Measurements from ENCODE around the gene DAAM1. TPM values are rescaled to one million over a fixed set of nuclear protein-coding genes. Genes with fewer than 3 reads are reported as not detected.

Gene DAAM1
- polyA plus RNA-seq, 1 donor from 2014 or later, result 161 TPM

GRCh38 chr14:59293935-59294661, 105.6 kb downstream of the DAAM1 start:
- Histone ChIP-seq H3K79me2 (replicated peaks; ENCODE audit: insufficient read depth, low read length) (no peaks in the 10 kb centered on the region), H4K20me1 (ENCODE audit: insufficient read depth) (no peaks in the 10 kb centered on the region), H3K27ac (ENCODE audit: low read length) (no peak overlapping the region), H3K9me3 (ENCODE audit: low read length) (no peaks in the 10 kb centered on the region), H2AFZ (ENCODE audit: low read depth, low read length) (no peak overlapping the region), H3F3A (ENCODE audit: insufficient read depth, low read length, poor library complexity, severe bottlenecking) (no peaks in the 10 kb centered on the region), H3K27me3 (ENCODE audit: insufficient read depth, low read depth, low read length) (no peaks in the 10 kb centered on the region), H3K4me3 (ENCODE audit: low read length) (no peak overlapping the region), H3K9me2 (ENCODE audit: insufficient read depth, low read length) (no peaks in the 10 kb centered on the region), H3K9ac (ENCODE audit: low read length) (no peak overlapping the region), H3K36me3 (ENCODE audit: insufficient read depth, low read length) (peaks cover 13% of the 10 kb centered on the region), H3K4me2 (ENCODE audit: low read length) (no peak overlapping the region)
- TF ChIP-seq MXI1 (conservative IDR thresholded peaks at IDR 0.05; ENCODE audit: poor library complexity, severe bottlenecking), result no peak
- no peak for TF ChIP-seq SMC3 (conservative IDR thresholded peaks at IDR 0.05; ENCODE audit: poor library complexity)

- Histone ChIP-seq H3K9me3 (ENCODE audit: low read length) (no peaks in the 10 kb centered on the region), H3K9me2 (ENCODE audit: insufficient read depth, low read length) (no peaks in the 10 kb centered on the region), H3K9ac (ENCODE audit: low read length) (no peak overlapping the region), H3K27ac (ENCODE audit: low read length) (no peak overlapping the region), H3K27me3 (ENCODE audit: insufficient read depth, low read depth, low read length) (no peaks in the 10 kb centered on the region), H2AFZ (ENCODE audit: low read depth, low read length) (no peak overlapping the region), H3K36me3 (ENCODE audit: insufficient read depth, low read length) (peaks cover 13% of the 10 kb centered on the region), H3K79me2 (replicated peaks; ENCODE audit: insufficient read depth, low read length) (no peaks in the 10 kb centered on the region), H3K4me3 (ENCODE audit: low read length) (no peak overlapping the region), H4K20me1 (ENCODE audit: insufficient read depth) (no peaks in the 10 kb centered on the region), H3F3A (ENCODE audit: insufficient read depth, low read length, poor library complexity, severe bottlenecking) (no peaks in the 10 kb centered on the region), H3K4me2 (ENCODE audit: low read length) (no peak overlapping the region)
- TF ChIP-seq POLR2AphosphoS5 (IDR thresholded peaks at IDR 0.05) (no peak), TAF1 (IDR thresholded peaks at IDR 0.05; ENCODE audit: low read depth) (no peak)
Observed at GRCh38 chr14:59294662-59294992, 106.2 kb downstream of the DAAM1 start.

GRCh38 chr14:59295951-59296350, 107.5 kb downstream of the DAAM1 start:
- Histone ChIP-seq H4K20me1 (ENCODE audit: insufficient read depth) (peaks cover 4% of the 10 kb centered on the region), H3K27ac (ENCODE audit: low read length) (no peak overlapping the region), H3K9ac (ENCODE audit: low read length) (no peak overlapping the region), H3F3A (ENCODE audit: insufficient read depth, low read length, poor library complexity, severe bottlenecking) (no peaks in the 10 kb centered on the region), H3K4me2 (ENCODE audit: low read length) (no peak overlapping the region), H3K4me3 (ENCODE audit: low read length) (no peak overlapping the region), H3K27me3 (ENCODE audit: insufficient read depth, low read depth, low read length) (no peaks in the 10 kb centered on the region), H3K36me3 (ENCODE audit: insufficient read depth, low read length) (peaks cover 13% of the 10 kb centered on the region), H2AFZ (ENCODE audit: low read depth, low read length) (no peak overlapping the region), H3K79me2 (replicated peaks; ENCODE audit: insufficient read depth, low read length) (no peaks in the 10 kb centered on the region), H3K9me3 (ENCODE audit: low read length) (no peaks in the 10 kb centered on the region), H3K9me2 (ENCODE audit: insufficient read depth, low read length) (no peaks in the 10 kb centered on the region)
- TF ChIP-seq RAD21 (conservative IDR thresholded peaks at IDR 0.05), result no peak

GRCh38 chr14:59296508-59296907, 108.0 kb downstream of the DAAM1 start:
- H3K27me3 ChIP-seq (ENCODE audit: insufficient read depth, low read depth, low read length), result no peaks in the 10 kb centered on the region
- H3K9me3 ChIP-seq (ENCODE audit: low read length), result no peaks in the 10 kb centered on the region
- no peak overlapping the region for H3K27ac ChIP-seq (ENCODE audit: low read length)
- no peak overlapping the region for H3K4me2 ChIP-seq (ENCODE audit: low read length)
- H3F3A ChIP-seq (ENCODE audit: insufficient read depth, low read length, poor library complexity, severe bottlenecking), result no peaks in the 10 kb centered on the region
- no peak overlapping the region for H2AFZ ChIP-seq (ENCODE audit: low read depth, low read length)
- H4K20me1 ChIP-seq (ENCODE audit: insufficient read depth), result peaks cover 4% of the 10 kb centered on the region
- H3K4me3 ChIP-seq (ENCODE audit: low read length), result no peak overlapping the region
- TF ChIP-seq TAF1 (IDR thresholded peaks at IDR 0.05; ENCODE audit: low read depth), result no peak
- H3K79me2 ChIP-seq (replicated peaks; ENCODE audit: insufficient read depth, low read length), result no peaks in the 10 kb centered on the region
- no peak overlapping the region for H3K9ac ChIP-seq (ENCODE audit: low read length)
- H3K36me3 ChIP-seq (ENCODE audit: insufficient read depth, low read length), result peaks cover 10% of the 10 kb centered on the region
- H3K9me2 ChIP-seq (ENCODE audit: insufficient read depth, low read length), result no peaks in the 10 kb centered on the region

All from neural cell (in vitro differentiated cells).